Endothelial cell (in vitro differentiated cells): Measurements from ENCODE around the gene BRSK1. TPM values are rescaled to one million over a fixed set of nuclear protein-coding genes. Genes with fewer than 3 reads are reported as not detected.

Source experiments
- DNase-seq: peaks from one replicate; pipeline ENCODE4 v3.0.0; 2021; ENCODE audit warnings: low spot score
- H3K27ac Mint-ChIP-seq: one replicate; pipeline ENCODE4 v1.8.0; 2021; ENCODE audit warnings: mixed read lengths, inconsistent platforms; ENCODE audit not compliant: unreplicated experiment
- H3K27me3 Mint-ChIP-seq: one replicate; pipeline ENCODE4 v1.8.0; 2021; ENCODE audit warnings: mild to moderate bottlenecking, moderate library complexity, mixed read lengths, inconsistent platforms; ENCODE audit not compliant: unreplicated experiment
- H3K36me3 Mint-ChIP-seq: one replicate; pipeline ENCODE4 v1.8.0; 2021; ENCODE audit warnings: mild to moderate bottlenecking, low read depth, mixed read lengths, inconsistent platforms; ENCODE audit not compliant: unreplicated experiment
- H3K4me1 Mint-ChIP-seq: one replicate; pipeline ENCODE4 v1.8.0; 2021; ENCODE audit warnings: mild to moderate bottlenecking, mixed read lengths, inconsistent platforms; ENCODE audit not compliant: unreplicated experiment
- H3K4me3 Mint-ChIP-seq: one replicate; pipeline ENCODE4 v1.8.0; 2021; ENCODE audit warnings: mild to moderate bottlenecking, mixed read lengths, inconsistent platforms; ENCODE audit not compliant: unreplicated experiment
- H3K9me3 Mint-ChIP-seq: one replicate; pipeline ENCODE4 v1.8.0; 2021; ENCODE audit warnings: mixed read lengths, inconsistent platforms; ENCODE audit not compliant: unreplicated experiment
- CTCF ChIP-seq: fragments of 200-600 bp; sonication (generic); IDR thresholded peaks from one replicate; pipeline ENCODE4 v1.5.0; 2021; ENCODE audit warnings: antibody characterized with exemption; ENCODE audit not compliant: unreplicated experiment
- microRNA-seq: library from miRNA; unstranded; fragments of <30 nt; microRNA quantifications from one replicate; pipeline ENCODE4, GENCODE V29; 2020; ENCODE audit not compliant: unreplicated experiment
- total RNA-seq: library from RNA; stranded (reverse); fragmentation: NEBNext Ultra II Directional; extraction: Animal tissue kit (Norgen Biotek cat#: 25700); gene quantifications from one replicate; pipeline ENCODE4 v1.2.1, GENCODE V29; 2021; ENCODE audit not compliant: unreplicated experiment

BRSK1 gene
- total RNA-seq, 1 donor from 2014 or later = 14.1 TPM

GRCh38 chr19:55358943-55359908 is 75.4 kb downstream of the BRSK1 start:
- H3K36me3 Mint-ChIP-seq = peaks cover 3% of the 10 kb centered on the region
- peaks cover 22% of the 10 kb centered on the region for H3K27me3 Mint-ChIP-seq
- H3K27ac Mint-ChIP-seq = no peak overlapping the region
- no peaks in the 10 kb centered on the region for H3K9me3 Mint-ChIP-seq
- H3K4me1 Mint-ChIP-seq = no peaks in the 10 kb centered on the region
- DNase-seq = no peak
- no peak overlapping the region for H3K4me3 Mint-ChIP-seq
- TF ChIP-seq CTCF = no peak

- peaks cover 16% of the 10 kb centered on the region for H3K27me3 Mint-ChIP-seq
- H3K4me3 Mint-ChIP-seq = no peak overlapping the region
- no peak overlapping the region for H3K27ac Mint-ChIP-seq
- peaks cover 3% of the 10 kb centered on the region for H3K36me3 Mint-ChIP-seq
- DNase-seq = no peak
- no peaks in the 10 kb centered on the region for H3K9me3 Mint-ChIP-seq
- no peak for TF ChIP-seq CTCF
- H3K4me1 Mint-ChIP-seq = no peaks in the 10 kb centered on the region
Measured at GRCh38 chr19:55360902-55361301, 77.1 kb downstream of the BRSK1 start.

Small RNA genes within 50 kb of the gene (microRNA-seq; reads per million reads assigned to microRNA genes)
- gene MIR6802 (1.3 reads per million, percentile 19 among the genes with 10 or more reads in this experiment), gene MIR6803 (2.4 reads per million, percentile 33 among the genes with 10 or more reads in this experiment)

Other genes with a start within 250 kb of the BRSK1 start
- gene GP6, start 245.7 kb upstream of the BRSK1 start, total RNA-seq = 1.2 TPM
- 13.5 TPM for gene RDH13, start 220.8 kb upstream of the BRSK1 start, total RNA-seq
- gene EPS8L1, start 208.1 kb upstream of the BRSK1 start, total RNA-seq = 24.6 TPM
- 136 TPM for gene PPP1R12C, start 166.4 kb upstream of the BRSK1 start, total RNA-seq
- 2.8 TPM for gene TNNT1, start 134.8 kb upstream of the BRSK1 start, total RNA-seq
- not detected for gene TNNI3, start 126.3 kb upstream of the BRSK1 start, total RNA-seq
- 2.2 TPM for gene DNAAF3, start 117.4 kb upstream of the BRSK1 start, total RNA-seq
- gene SYT5, start 103.7 kb upstream of the BRSK1 start, total RNA-seq = 1.6 TPM
- not detected for gene PTPRH, start 74.5 kb upstream of the BRSK1 start, total RNA-seq
- gene TMEM86B, start 55.2 kb upstream of the BRSK1 start, total RNA-seq = 4.1 TPM
- 65.6 TPM for gene PPP6R1, start 25.0 kb upstream of the BRSK1 start, total RNA-seq
- 24.6 TPM for gene HSPBP1, start 3.9 kb upstream of the BRSK1 start, total RNA-seq
- not detected for gene TMEM150B, start 41.3 kb downstream of the BRSK1 start, total RNA-seq
- gene KMT5C, start 55.9 kb downstream of the BRSK1 start, total RNA-seq = 18.4 TPM
- gene COX6B2, start 70.7 kb downstream of the BRSK1 start, total RNA-seq = not detected
- gene GARIN5B, start 79.3 kb downstream of the BRSK1 start, total RNA-seq = not detected
- gene IL11, start 86.5 kb downstream of the BRSK1 start, total RNA-seq = 0.21 TPM
- not detected for gene TMEM190, start 92.8 kb downstream of the BRSK1 start, total RNA-seq
- 0.64 TPM for gene TMEM238, start 100.3 kb downstream of the BRSK1 start, total RNA-seq
- 3,792 TPM for gene RPL28, start 101.9 kb downstream of the BRSK1 start, total RNA-seq
- gene UBE2S, start 123.8 kb downstream of the BRSK1 start, total RNA-seq = 56.2 TPM
- not detected for gene SHISA7, start 159.3 kb downstream of the BRSK1 start, total RNA-seq
- 20.2 TPM for gene ISOC2, start 177.6 kb downstream of the BRSK1 start, total RNA-seq
- not detected for gene C19orf85, start 180.8 kb downstream of the BRSK1 start, total RNA-seq
- 8.7 TPM for gene ZNF628, start 192.6 kb downstream of the BRSK1 start, total RNA-seq
- gene NAT14, start 201.2 kb downstream of the BRSK1 start, total RNA-seq = 37.7 TPM
- 0.95 TPM for gene SSC5D, start 204.4 kb downstream of the BRSK1 start, total RNA-seq